Fibroblast of skin of back (primary cell): Measurements from ENCODE around the gene CHML. TPM values are rescaled to one million over a fixed set of nuclear protein-coding genes. Genes with fewer than 3 reads are reported as not detected.
"Not testable (repeated sequence)": the region's sequence is repeated elsewhere in the genome, so short reads cannot be mapped to it uniquely, and the experiment has no call there.

Source experiments
- DNase-seq: peaks from one replicate; pipeline ENCODE4 v3.0.0-alpha.2; 2013
- polyA plus RNA-seq, 2 experiments: library from polyadenylated mRNA; unstranded; fragments of 120-200 nt; gene quantifications; one replicate each; pipeline ENCODE4 v1.2.1, GENCODE V29; 2013; ENCODE audit not compliant: insufficient read length in 2 of 2

The CHML gene, protein sequence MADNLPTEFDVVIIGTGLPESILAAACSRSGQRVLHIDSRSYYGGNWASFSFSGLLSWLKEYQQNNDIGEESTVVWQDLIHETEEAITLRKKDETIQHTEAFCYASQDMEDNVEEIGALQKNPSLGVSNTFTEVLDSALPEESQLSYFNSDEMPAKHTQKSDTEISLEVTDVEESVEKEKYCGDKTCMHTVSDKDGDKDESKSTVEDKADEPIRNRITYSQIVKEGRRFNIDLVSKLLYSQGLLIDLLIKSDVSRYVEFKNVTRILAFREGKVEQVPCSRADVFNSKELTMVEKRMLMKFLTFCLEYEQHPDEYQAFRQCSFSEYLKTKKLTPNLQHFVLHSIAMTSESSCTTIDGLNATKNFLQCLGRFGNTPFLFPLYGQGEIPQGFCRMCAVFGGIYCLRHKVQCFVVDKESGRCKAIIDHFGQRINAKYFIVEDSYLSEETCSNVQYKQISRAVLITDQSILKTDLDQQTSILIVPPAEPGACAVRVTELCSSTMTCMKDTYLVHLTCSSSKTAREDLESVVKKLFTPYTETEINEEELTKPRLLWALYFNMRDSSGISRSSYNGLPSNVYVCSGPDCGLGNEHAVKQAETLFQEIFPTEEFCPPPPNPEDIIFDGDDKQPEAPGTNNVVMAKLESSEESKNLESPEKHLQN
- polyA plus RNA-seq (2013, experiment 1 of 2; ENCODE audit: insufficient read length) = 12.4 TPM
- 12.3 TPM for polyA plus RNA-seq (2013, experiment 2 of 2; ENCODE audit: insufficient read length)

- DNase-seq = peak; percentile 86
These were observed at the start of gene CHML, which contains the start of gene OPN3 for GRCh38 chr1:241640149-241640866. TSS of gene CHML (minus strand) at chr1:241640369. CDS start at chr1:241635766, 4,603 bp downstream. TSS of gene OPN3 (minus strand) at chr1:241640369. CDS start at chr1:241640254, 115 bp downstream.

DNA sequence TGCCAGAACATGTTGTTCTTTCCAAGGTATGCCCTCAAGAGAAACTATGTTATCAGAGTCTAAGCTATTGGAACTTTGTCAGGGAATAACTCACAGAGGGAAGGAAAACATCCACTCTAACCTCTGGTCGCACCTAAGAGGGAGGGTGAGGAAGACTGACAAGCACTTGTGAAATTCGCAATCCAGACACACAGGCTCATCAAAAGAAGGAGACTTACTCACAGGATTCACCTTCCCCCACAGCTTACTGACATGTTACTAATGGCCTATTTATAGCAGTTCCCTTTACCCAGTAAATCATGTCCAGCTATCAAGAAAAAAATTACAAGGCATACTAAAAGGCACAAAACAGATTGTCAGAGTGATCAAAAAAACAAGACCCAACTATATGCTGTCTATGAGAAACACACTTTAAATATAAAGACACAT, 48.8 kb upstream of the CHML start:
- peak; percentile 52 for DNase-seq

- no peak for DNase-seq
These were observed 43.9 kb upstream of the CHML start for GRCh38 chr1:241684108-241684507.

GRCh38 chr1:241682921-241683320, 42.8 kb upstream of the CHML start:
- no peak for DNase-seq

- DNase-seq = not testable (repeated sequence)
These were observed 41.8 kb upstream of the CHML start for GRCh38 chr1:241681861-241682448.

DNA sequence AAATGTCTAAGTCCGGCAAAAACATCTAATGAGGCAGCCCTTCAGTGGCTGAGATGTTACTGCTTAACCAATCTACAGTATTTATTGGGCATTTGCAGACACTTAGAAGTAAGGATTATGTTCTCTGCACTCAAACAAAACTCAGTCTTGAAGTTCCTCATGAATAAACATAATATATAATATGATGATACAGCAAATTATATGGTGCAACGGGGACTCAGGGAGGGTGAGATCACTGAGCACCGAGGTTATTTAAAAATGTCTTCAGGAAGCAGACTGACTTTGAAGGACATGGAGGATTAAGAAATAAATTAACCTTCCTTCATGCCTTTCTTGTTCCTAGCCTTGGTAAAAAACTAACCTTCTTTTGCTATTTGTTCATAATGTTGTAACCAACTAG, 39.8 kb upstream of the CHML start:
- no peak for DNase-seq

GRCh38 chr1:241679404-241679803, 39.2 kb upstream of the CHML start:
- DNase-seq = no peak

GRCh38 chr1:241678536-241678935, 38.4 kb upstream of the CHML start:
- DNase-seq = no peak

GRCh38 chr1:241677201-241677600, 37.0 kb upstream of the CHML start:
- no peak for DNase-seq

DNA sequence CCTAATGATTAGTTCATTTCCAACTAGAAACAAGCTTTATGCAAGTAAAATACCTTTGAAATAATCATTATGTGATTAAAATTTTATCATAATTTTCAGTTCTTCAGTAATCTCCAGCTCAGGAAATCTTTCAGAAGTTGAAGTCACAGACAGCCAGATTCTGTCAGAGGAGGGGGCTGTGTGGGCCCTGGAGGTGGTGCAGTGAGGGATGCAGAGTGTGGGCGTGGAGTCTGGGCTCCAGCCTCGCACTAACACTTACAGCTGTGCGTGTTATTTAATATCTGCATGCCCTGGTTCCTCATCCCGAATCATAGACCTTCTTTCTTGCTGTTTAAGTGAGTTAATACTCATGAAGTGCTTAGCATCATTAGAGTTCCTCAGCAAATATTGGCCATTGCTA, 35.8 kb upstream of the CHML start:
- no peak for DNase-seq

DNA sequence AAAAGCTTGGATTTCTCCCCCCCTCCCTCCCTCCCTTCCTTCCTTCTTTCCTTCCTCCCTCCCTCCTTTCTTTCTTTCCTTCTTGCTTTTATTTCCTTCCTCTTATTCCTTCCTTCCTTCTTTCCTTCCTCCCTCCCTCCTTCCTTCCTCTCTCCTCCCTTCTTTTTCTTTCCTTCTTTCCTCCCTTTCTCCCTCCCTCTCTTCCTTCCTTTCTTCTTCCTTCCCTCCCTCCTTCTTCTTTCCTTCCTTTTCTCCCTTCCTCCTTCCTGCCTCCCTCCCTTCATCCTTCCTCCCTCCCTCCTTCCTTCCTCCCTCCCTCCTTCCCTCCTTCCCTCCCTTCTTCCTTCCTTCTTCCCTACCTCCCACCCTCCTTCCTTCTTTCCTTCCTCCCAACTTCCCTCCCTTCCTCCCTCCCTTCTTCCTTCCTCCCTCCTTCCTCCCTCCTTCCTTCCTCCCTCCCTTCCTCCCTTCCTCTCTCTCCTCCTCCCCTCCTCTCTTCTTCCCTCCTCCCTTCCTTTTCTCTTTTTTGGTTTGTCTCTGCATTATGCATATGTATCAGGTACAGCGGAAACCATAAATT, 34.7 kb upstream of the CHML start:
- DNase-seq = no peak

GRCh38 chr1:241672301-241672700, 32.1 kb upstream of the CHML start:
- DNase-seq = no peak

- DNase-seq = no peak
These were observed 26.2 kb upstream of the CHML start for GRCh38 chr1:241666419-241666818.

- no peak for DNase-seq
These were observed 20.3 kb upstream of the CHML start for GRCh38 chr1:241660424-241660972.

GRCh38 chr1:241659016-241659415, 18.8 kb upstream of the CHML start:
- not testable (repeated sequence) for DNase-seq

- DNase-seq = peak; percentile 27
These were observed 18.1 kb upstream of the CHML start for GRCh38 chr1:241658081-241658793.

- no peak for DNase-seq
These were observed 14.5 kb upstream of the CHML start for GRCh38 chr1:241654641-241655040.

DNA sequence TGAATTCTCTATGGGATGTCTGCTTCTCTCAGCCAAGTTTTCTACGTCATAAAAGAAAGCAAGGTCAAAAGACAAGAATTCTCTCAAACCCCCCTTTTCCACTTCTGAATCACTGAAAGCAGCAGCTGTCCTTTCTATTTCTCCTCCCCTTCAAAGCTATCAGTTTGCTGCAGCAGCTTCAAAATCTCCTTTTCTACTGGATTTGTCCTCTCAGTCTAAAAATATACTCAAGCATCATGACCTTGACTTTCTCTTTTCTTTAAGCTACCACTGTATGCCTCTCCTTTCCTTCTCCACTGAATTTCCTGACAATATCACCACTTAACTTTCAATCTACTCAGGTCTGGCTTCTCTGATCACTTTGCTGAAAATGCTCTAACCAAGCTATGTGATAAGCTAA, 13.8 kb upstream of the CHML start:
- no peak for DNase-seq

GRCh38 chr1:241652012-241652411, 11.8 kb upstream of the CHML start, which contains the start of gene WDR64:
TSS of gene WDR64 (plus strand) at chr1:241652281. CDS start at chr1:241652485, 204 bp downstream.
- DNase-seq = no peak

- no peak for DNase-seq
These were observed 8.0 kb upstream of the CHML start for GRCh38 chr1:241648159-241648558.

DNA sequence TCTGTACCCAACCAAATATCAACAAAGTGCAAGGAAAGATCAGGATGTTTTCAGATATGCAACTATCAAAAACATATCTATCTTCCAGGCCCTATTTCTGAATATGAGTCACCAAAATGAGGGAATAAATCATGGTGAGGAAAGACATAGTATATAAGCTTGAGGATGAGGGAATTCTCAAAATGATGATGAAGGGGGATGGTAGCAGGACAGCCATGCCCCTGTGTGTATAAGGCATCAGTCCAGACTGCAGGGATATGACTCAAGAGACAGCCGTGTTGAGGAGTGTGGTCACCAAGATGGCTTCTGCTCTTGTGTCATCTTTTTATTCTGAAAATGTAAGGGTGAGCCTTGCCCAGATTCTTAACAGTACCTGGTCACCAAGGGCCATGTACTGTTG, 7.5 kb upstream of the CHML start:
- peak; percentile 84 for DNase-seq
